HCT116 (cell line): ENCODE measurements around the gene RPL39L. TPM values are rescaled to one million over a fixed set of nuclear protein-coding genes. Genes with fewer than 3 reads are reported as not detected.

ENCODE experiments used
- ATAC-seq: fragments of 200-7000 bp; cut with Tn5 transposase; 2 replicates; pipeline ENCODE4 v1.9.1; 2020; ENCODE audit warnings: mild to moderate bottlenecking, moderate library complexity
- BruUV-seq: library from RNA; stranded (reverse); fragments of 400-500 nt; replicated peaks from 2 replicates; lab custom pipeline; 2021; lab: Mats Ljungman, UMichigan
- CTCF ChIA-PET: fragments of 300-600 bp; sonication (Branson Sonifier 250); formaldehyde crosslinking; loops from one replicate; lab custom pipeline; 2021; ENCODE audit warnings: antibody characterized with exemption; lab: Charles Lee
- POLR2A ChIA-PET: fragments of 300-600, 350-600 bp; sonication (Branson Sonifier 250); formaldehyde crosslinking; loops from one replicate; lab custom pipeline; 2021; ENCODE audit warnings: antibody characterized with exemption; lab: Charles Lee
- RAD21 ChIA-PET, 2 experiments: fragments of 300-600 bp; sonication (Branson Sonifier 250); formaldehyde crosslinking; loops; one replicate each; lab custom pipeline; 2023; ENCODE audit warnings: low total read pairs in 2 of 2; ENCODE audit not compliant: uncharacterized antibody in 2 of 2, unreplicated experiment in 2 of 2, low non-redundant PET in 1 of 2; lab: Charles Lee
- DNase-seq: peaks from one replicate; pipeline ENCODE4 v3.0.0-alpha.2; 2010; ENCODE audit warnings: low read depth, low spot score
- H2AFZ ChIP-seq: fragments of 200-600 bp; shearing (Covaris generic), sonication (generic); 2 replicates; pipeline ENCODE4 v1.6.1; 2017; ENCODE audit warnings: low read depth, mixed run types, mixed read lengths, antibody characterized with exemption, low read length; ENCODE audit not compliant: poor library complexity, severe bottlenecking
- H3K27ac ChIP-seq: 2 replicates; pipeline ENCODE4 v1.5.1; 2012; ENCODE audit warnings: low read depth, low read length
- H3K27me3 ChIP-seq: fragments of 200-600 bp; sonication (generic); 2 replicates; pipeline ENCODE4 v1.6.1; 2016; ENCODE audit warnings: mixed run types, low read length, mixed read lengths; ENCODE audit not compliant: insufficient read depth
- H3K36me3 ChIP-seq, 2 experiments: fragments of 200-500 bp in 1 of 2; fragments of 200-600 bp in 1 of 2; sonication (Bioruptor generic) in 1 of 2; sonication (generic) in 1 of 2; 2 replicates each; pipeline versions ENCODE4 v1.5.1 to v1.6.1; 2014 to 2016; ENCODE audit warnings: low read length in 2 of 2, inconsistent platforms in 1 of 2, mixed read lengths in 1 of 2, mixed run types in 1 of 2; ENCODE audit not compliant: insufficient read depth in 2 of 2, control insufficient read depth in 1 of 2
- H3K4me1 ChIP-seq, 2 experiments: fragments of 200-600 bp in 1 of 2; sonication (generic) in 1 of 2; 2 replicates each; pipeline versions ENCODE4 v1.5.1 to v1.6.1; 2012 to 2017; ENCODE audit warnings: low read length in 2 of 2, inconsistent platforms in 1 of 2, mild to moderate bottlenecking in 1 of 2, mixed read lengths in 1 of 2, mixed run types in 1 of 2, moderate library complexity in 1 of 2; ENCODE audit not compliant: insufficient read depth in 2 of 2, control insufficient read depth in 1 of 2
- H3K4me2 ChIP-seq: fragments of 200-600 bp; sonication (generic); 2 replicates; pipeline ENCODE4 v1.6.1; 2017; ENCODE audit warnings: mixed run types, low read length, mixed read lengths
- H3K4me3 ChIP-seq, 2 experiments: fragments of 200-600 bp in 1 of 2; sonication (generic) in 1 of 2; replicated peaks in 1 of 2; 2 replicates each; pipeline ENCODE4 v1.5.1; 2011 to 2016; ENCODE audit warnings: low read length in 2 of 2, control low read depth in 1 of 2, low read depth in 1 of 2, mild to moderate bottlenecking in 1 of 2, mixed read lengths in 1 of 2, mixed run types in 1 of 2
- H3K79me2 ChIP-seq: fragments of 200-600 bp; sonication (generic); 2 replicates; pipeline ENCODE4 v1.6.1; 2017; ENCODE audit warnings: mild to moderate bottlenecking, mixed run types, low read length, moderate library complexity, mixed read lengths; ENCODE audit not compliant: insufficient read depth
- H3K9ac ChIP-seq: fragments of 200-600 bp; sonication (generic); 2 replicates; pipeline ENCODE4 v1.6.1; 2016; ENCODE audit warnings: low read length, mixed read lengths
- H3K9me2 ChIP-seq: fragments of 200-600 bp; sonication (generic), shearing (Covaris generic); 2 replicates; pipeline ENCODE4 v1.6.1; 2017; ENCODE audit warnings: mixed run types, mild to moderate bottlenecking, moderate library complexity; ENCODE audit not compliant: insufficient read depth
- H3K9me3 ChIP-seq, 2 experiments: fragments of 200-500 bp in 1 of 2; fragments of 200-600 bp in 1 of 2; sonication (Bioruptor generic) in 1 of 2; sonication (generic) in 1 of 2; 2 replicates each; pipeline ENCODE4 v1.6.1; 2014 to 2017; ENCODE audit warnings: low read length in 2 of 2, mixed read lengths in 2 of 2, inconsistent platforms in 1 of 2, low read depth in 1 of 2, mild to moderate bottlenecking in 1 of 2, mixed run types in 1 of 2, moderate library complexity in 1 of 2; ENCODE audit not compliant: control insufficient read depth in 1 of 2, insufficient read depth in 1 of 2
- H4K20me1 ChIP-seq: fragments of 200-600 bp; sonication (generic), shearing (Covaris generic); 2 replicates; pipeline ENCODE4 v1.6.1; 2017; ENCODE audit warnings: mixed run types, mild to moderate bottlenecking, moderate library complexity; ENCODE audit not compliant: insufficient read depth
- CEBPB ChIP-seq: IDR thresholded peaks from 2 replicates; pipeline ENCODE4 v1.6.1; 2012; ENCODE audit warnings: low read depth
- CTCF ChIP-seq, 3 experiments: fragments of 200-600 bp in 1 of 3; sonication (generic) in 1 of 3; IDR thresholded peaks in 2 of 3; conservative IDR thresholded peaks in 1 of 3; 2 replicates each; pipeline ENCODE4 v1.5.1; 2012 to 2017; ENCODE audit warnings: low read depth in 2 of 3, low read length in 2 of 3, antibody characterized with exemption in 1 of 3, borderline replicate concordance in 1 of 3, control low read depth in 1 of 3, mild to moderate bottlenecking in 1 of 3, mixed read lengths in 1 of 3, mixed run types in 1 of 3, moderate library complexity in 1 of 3; ENCODE audit not compliant: insufficient read depth in 1 of 3
- ELF1 ChIP-seq: IDR thresholded peaks from 2 replicates; pipeline ENCODE4 v1.6.1; 2012; ENCODE audit warnings: low read depth, borderline replicate concordance
- EZH2phosphoT487 ChIP-seq: fragments of 200-600 bp; IDR thresholded peaks from 2 replicates; pipeline ENCODE4 v1.6.1; 2018; ENCODE audit warnings: antibody characterized with exemption, borderline replicate concordance
- JUND ChIP-seq: IDR thresholded peaks from 2 replicates; pipeline ENCODE4 v1.6.1; 2012
- POLR2A ChIP-seq: IDR thresholded peaks from 2 replicates; pipeline ENCODE4 v1.7.0; 2011; ENCODE audit warnings: borderline replicate concordance; ENCODE audit not compliant: insufficient read depth, insufficient read length; ENCODE audit errors: extremely low read depth
- REST ChIP-seq: IDR thresholded peaks from 2 replicates; pipeline ENCODE4 v1.6.1; 2012; ENCODE audit warnings: low read depth
- SRF ChIP-seq: IDR thresholded peaks from 2 replicates; pipeline ENCODE4 v1.6.1; 2012; ENCODE audit warnings: low read depth
- intact Hi-C: fragments of 100-400 bp; cut with micrococcal nuclease; formaldehyde crosslinking; loops from 2 replicates; pipeline ENCODE4 v1.10.0; 2022
- total RNA-seq: library from RNA; stranded (reverse); gene quantifications from one replicate; pipeline ENCODE4 v1.2.1, GENCODE V29; 2021; ENCODE audit not compliant: unreplicated experiment

RPL39L gene
- total RNA-seq, 1 experiment from 2014 or later: not detected

DNA sequence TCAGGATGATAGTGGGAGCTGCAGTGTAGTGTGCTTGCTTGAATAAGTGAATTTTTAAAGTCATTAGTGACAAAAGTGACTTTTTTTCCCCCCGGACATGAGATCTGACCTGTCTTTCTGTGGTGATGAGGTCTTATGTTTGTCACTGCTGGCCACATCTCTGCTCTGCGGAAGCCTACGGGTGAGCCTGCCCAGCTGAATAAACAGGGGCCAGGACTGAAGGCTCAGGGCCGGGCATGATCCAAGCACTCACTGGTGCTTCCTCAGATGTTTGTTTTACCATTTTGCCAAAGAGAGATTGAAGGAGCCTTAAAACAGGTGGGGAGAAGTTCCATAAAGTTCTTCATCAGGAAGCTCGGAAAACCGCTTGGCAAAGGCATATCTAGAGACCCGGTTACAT, 35.0 kb downstream of the RPL39L start (continued):
- no peak for TF ChIP-seq CTCF (IDR thresholded peaks at IDR 0.05 in 2 of 3, conservative IDR thresholded peaks at IDR 0.05 in 1 of 3; ENCODE audit: borderline replicate concordance in 1 of 3, insufficient read depth in 1 of 3, low read depth in 2 of 3, low read length in 2 of 3)

GRCh38 chr3:187103251-187103650, 36.0 kb downstream of the RPL39L start:
- intact Hi-C loops: no loop called here
- H3K27ac ChIP-seq: no peak overlapping the region
- DNase-seq: no peak
- H3K79me2 ChIP-seq: no peaks in the 10 kb centered on the region
- ChIA-PET RAD21 (no interaction called here), CTCF (interaction anchor here (1.5 to 1.9 kb wide), 2 partner anchors 62 to 254 kb away, joined by 3 to 4 read pairs; no protein-coding TSS in a partner anchor), POLR2A (interaction anchor here (0.5 kb wide), 1 partner anchor 142 kb away, joined by 3 read pairs; no protein-coding TSS in a partner anchor)
- H4K20me1 ChIP-seq: no peaks in the 10 kb centered on the region
- no peak overlapping the region for H3K4me2 ChIP-seq
- no peaks in the 10 kb centered on the region for H3K27me3 ChIP-seq
- no TSS peak for BruUV-seq
- H3K9ac ChIP-seq: no peak overlapping the region
- H2AFZ ChIP-seq: no peak overlapping the region
- no peaks in the 10 kb centered on the region for H3K9me3 ChIP-seq
- no peak for TF ChIP-seq POLR2A
- no peak for TF ChIP-seq SRF
- TF ChIP-seq CEBPB: no peak
- no peaks in the 10 kb centered on the region for H3K9me2 ChIP-seq
- no peak for ATAC-seq
- no peaks in the 10 kb centered on the region for H3K36me3 ChIP-seq
- peaks cover 6 to 8% of the 10 kb centered on the region in 2 experiments; a peak in 3 of 4 replicates for H3K4me1 ChIP-seq
- no peak overlapping the region for H3K4me3 ChIP-seq

DNA sequence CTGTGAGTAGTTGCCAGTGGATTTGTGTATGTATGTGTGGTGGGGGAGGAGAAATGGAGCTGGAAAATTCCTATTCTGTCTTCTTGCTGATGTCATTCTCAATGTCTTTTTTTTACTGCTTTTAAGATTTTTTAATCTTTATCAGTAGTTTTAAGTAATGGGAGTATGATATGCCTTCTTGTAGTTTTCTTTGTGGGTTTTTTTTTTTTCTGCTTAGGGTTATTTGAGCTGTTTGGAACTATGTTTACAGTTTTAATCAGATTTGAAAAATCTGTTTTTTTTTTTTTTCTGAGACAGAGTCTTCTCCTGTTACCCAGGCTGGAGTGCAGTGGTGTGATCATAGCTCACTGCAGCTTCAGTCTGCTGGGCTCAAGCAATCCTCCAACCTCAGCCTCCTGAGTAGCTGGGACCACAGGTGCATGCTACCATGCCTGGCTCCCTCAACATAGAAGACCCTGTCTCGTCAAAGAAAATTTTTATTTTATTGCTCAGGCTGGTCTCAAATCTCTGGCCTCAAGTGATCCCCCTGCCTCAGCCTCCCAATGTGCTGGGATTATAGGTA, 37.1 kb downstream of the RPL39L start:
- Histone ChIP-seq H3K4me2 (peak overlapping the region; percentile 55), H3K4me1 (peaks cover 6 to 8% of the 10 kb centered on the region in 2 experiments; a peak in 3 of 4 replicates), H3K27ac (no peak overlapping the region), H2AFZ (peak overlapping the region; percentile 91), H3K9me2 (no peaks in the 10 kb centered on the region)
- BruUV-seq: no TSS peak
- no peak for TF ChIP-seq EZH2phosphoT487
- no peak for TF ChIP-seq REST
- TF ChIP-seq ELF1: no peak
- TF ChIP-seq POLR2A: no peak
- TF ChIP-seq JUND: no peak
- TF ChIP-seq, all 23 proteins: peak for 0
- Histone ChIP-seq H3K27me3 (no peaks in the 10 kb centered on the region), H3K9me3 (no peaks in the 10 kb centered on the region), H3K36me3 (no peaks in the 10 kb centered on the region), H3K79me2 (no peaks in the 10 kb centered on the region), H3K9ac (no peak overlapping the region), H4K20me1 (no peaks in the 10 kb centered on the region), H3K4me3 (peak overlapping the region in 1 of 2 experiments; percentile 25; a peak in 1 of 4 replicates)
- no peak for DNase-seq
- POLR2A ChIA-PET: no interaction called here
- ATAC-seq: no peak
- intact Hi-C loops: no loop called here
- RAD21 ChIA-PET: no interaction called here
- CTCF ChIA-PET: interaction anchor here (1.2 to 2.0 kb wide), 4 partner anchors 11 to 253 kb away, joined by 3 to 13 read pairs (median 4); no protein-coding TSS in a partner anchor
